HG03460 (cell line): ENCODE results near the gene DDR1.

Source experiments
- ATAC-seq: cut with Tn5 transposase; IDR thresholded peaks from one replicate; pipeline ENCODE4 v1.9.1; 2021; ENCODE audit not compliant: unreplicated experiment

The DDR1 gene

GRCh38 chr6:30883685-30884520, at the start of gene DDR1:
DDR1 (plus strand) TSS chr6:30884519; CDS start chr6:30888730, 4,211 bp downstream.
- no peak for ATAC-seq

- ATAC-seq = no peak
Observed at GRCh38 chr6:30834646-30835045, 49.7 kb upstream of the DDR1 start.

GRCh38 chr6:30835576-30835975, 48.7 kb upstream of the DDR1 start:
- no peak for ATAC-seq

GRCh38 chr6:30836431-30836866, 47.9 kb upstream of the DDR1 start:
- no peak for ATAC-seq

- ATAC-seq = no peak
Observed at GRCh38 chr6:30836957-30837356, 47.4 kb upstream of the DDR1 start.

- ATAC-seq = no peak
Observed at GRCh38 chr6:30837432-30837831, 46.9 kb upstream of the DDR1 start.

GRCh38 chr6:30837870-30838269, 46.4 kb upstream of the DDR1 start:
- ATAC-seq = no peak

GRCh38 chr6:30839671-30840070, 44.6 kb upstream of the DDR1 start:
- ATAC-seq = no peak

GRCh38 chr6:30840084-30840934, 44.0 kb upstream of the DDR1 start:
- no peak for ATAC-seq

- no peak for ATAC-seq
Observed at GRCh38 chr6:30840935-30841643, 43.2 kb upstream of the DDR1 start.

GRCh38 chr6:30841644-30842504, 42.4 kb upstream of the DDR1 start:
- no peak for ATAC-seq

GRCh38 chr6:30842754-30843610, 41.3 kb upstream of the DDR1 start:
- no peak for ATAC-seq

GRCh38 chr6:30843611-30843998, 40.7 kb upstream of the DDR1 start:
- no peak for ATAC-seq

- no peak for ATAC-seq
Observed at GRCh38 chr6:30844118-30844535, 40.2 kb upstream of the DDR1 start.

GRCh38 chr6:30845183-30845582, 39.1 kb upstream of the DDR1 start:
- no peak for ATAC-seq

GRCh38 chr6:30847421-30847970, 36.8 kb upstream of the DDR1 start:
- ATAC-seq = no peak

GRCh38 chr6:30847971-30848436, 36.3 kb upstream of the DDR1 start:
- ATAC-seq = no peak

- no peak for ATAC-seq
Observed at GRCh38 chr6:30849903-30850651, 34.2 kb upstream of the DDR1 start.
